H1 (cell line): ENCODE results near the gene HAO1. TPM values are rescaled to one million over a fixed set of nuclear protein-coding genes. Genes with fewer than 3 reads are reported as not detected.

Source experiments
- CTCF ChIA-PET: fragments of 300-600 bp; sonication (Branson Sonifier 250); formaldehyde crosslinking; loops from one replicate; lab custom pipeline; 2021; ENCODE audit not compliant: partially characterized antibody; lab: Charles Lee
- POLR2A ChIA-PET: fragments of 300-600 bp; sonication (Branson Sonifier 250); formaldehyde crosslinking; loops from one replicate; lab custom pipeline; 2021; ENCODE audit warnings: inconsistent platforms; ENCODE audit not compliant: partially characterized antibody; lab: Charles Lee
- DNase-seq, 2 experiments: peaks; one replicate each; pipeline versions ENCODE4 v3.0.0 to v3.0.0-alpha.2; 2010 to 2022; ENCODE audit warnings: low spot score in 2 of 2, low read depth in 1 of 2, mixed read lengths in 1 of 2
- FAIRE-seq: peaks from 2 replicates; lab custom pipeline; 2011; peaks lifted over from hg19 to GRCh38; lab: Jason Lieb, UNC
- H2AFZ ChIP-seq: 2 replicates; pipeline ENCODE4 v1.8.1; 2012; ENCODE audit warnings: low read length, inconsistent platforms
- H2AK5ac ChIP-seq: 2 replicates; pipeline ENCODE4 v1.6.1; 2013; ENCODE audit warnings: low read depth, low read length
- H2BK120ac ChIP-seq: replicated peaks from 2 replicates; pipeline ENCODE3; 2013; ENCODE audit warnings: low read depth, low read length, inconsistent platforms
- H2BK12ac ChIP-seq: 2 replicates; pipeline ENCODE4 v1.6.1; 2013; ENCODE audit warnings: low read depth, low read length
- H2BK15ac ChIP-seq: 2 replicates; pipeline ENCODE4 v1.6.1; 2013; ENCODE audit warnings: low read length
- H2BK20ac ChIP-seq: 2 replicates; pipeline ENCODE4 v1.6.1; 2013; ENCODE audit warnings: low read length
- H2BK5ac ChIP-seq: 2 replicates; pipeline ENCODE4 v1.6.1; 2013; ENCODE audit warnings: low read depth, low read length
- H3K14ac ChIP-seq: 2 replicates; pipeline ENCODE4 v1.6.1; 2013; ENCODE audit warnings: inconsistent platforms; ENCODE audit not compliant: insufficient read length
- H3K18ac ChIP-seq: 2 replicates; pipeline ENCODE4 v1.6.1; 2013; ENCODE audit warnings: low read length; ENCODE audit errors: extremely low read depth
- H3K23ac ChIP-seq: 2 replicates; pipeline ENCODE4 v1.6.1; 2013; ENCODE audit warnings: inconsistent platforms; ENCODE audit not compliant: insufficient read length
- H3K23me2 ChIP-seq: 2 replicates; pipeline ENCODE4 v1.6.1; 2013; ENCODE audit warnings: low read depth, low read length
- H3K27ac ChIP-seq: 2 replicates; pipeline ENCODE4 v1.6.1; 2011; ENCODE audit warnings: low read depth, low read length, inconsistent platforms
- H3K27me3 ChIP-seq, 4 experiments: replicated peaks in 1 of 4; 1 replicate in 1 of 4; 2 replicates in 3 of 4; pipeline versions ENCODE4 v1.6.1 to v1.8.1; 2011 to 2013; ENCODE audit warnings: low read length in 3 of 4, mild to moderate bottlenecking in 3 of 4, inconsistent platforms in 2 of 4, mixed read lengths in 2 of 4, moderate library complexity in 1 of 4; ENCODE audit not compliant: control insufficient read depth in 3 of 4, insufficient read depth in 3 of 4; ENCODE audit errors: extremely low read depth in 1 of 4
- H3K36me3 ChIP-seq, 4 experiments: 2 replicates each; pipeline versions ENCODE4 v1.6.1 to v1.8.1; 2011 to 2013; ENCODE audit warnings: mild to moderate bottlenecking in 4 of 4, low read length in 3 of 4, moderate library complexity in 2 of 4, control low read depth in 1 of 4, inconsistent platforms in 1 of 4; ENCODE audit not compliant: insufficient read depth in 4 of 4, control insufficient read depth in 2 of 4
- H3K4ac ChIP-seq: replicated peaks from 2 replicates; pipeline ENCODE3; 2013; ENCODE audit warnings: low read length, low read depth, mixed read lengths, inconsistent platforms; ENCODE audit not compliant: insufficient read length
- H3K4me1 ChIP-seq, 4 experiments: replicated peaks in 1 of 4; 1 replicate in 1 of 4; 2 replicates in 3 of 4; pipeline versions ENCODE4 v1.6.1 to v1.8.1; 2011 to 2013; ENCODE audit warnings: low read length in 3 of 4, inconsistent platforms in 2 of 4, mixed read lengths in 1 of 4; ENCODE audit not compliant: insufficient read depth in 4 of 4, control insufficient read depth in 3 of 4
- H3K4me2 ChIP-seq, 2 experiments: 2 replicates each; pipeline versions ENCODE4 v1.6.1 to v1.8.1; 2011 to 2013; ENCODE audit warnings: low read depth in 2 of 2, low read length in 2 of 2, control low read depth in 1 of 2, inconsistent platforms in 1 of 2, mild to moderate bottlenecking in 1 of 2; ENCODE audit not compliant: insufficient read depth in 1 of 2
- H3K4me3 ChIP-seq, 4 experiments: fragments of 200-600, 300-600 bp in 1 of 4; sonication (generic), shearing (Covaris generic), sonication (Bioruptor Twin) in 1 of 4; 2 replicates each; pipeline versions ENCODE4 v1.5.1 to v1.8.1; 2011 to 2016; ENCODE audit warnings: low read length in 4 of 4, low read depth in 3 of 4, control low read depth in 2 of 4, inconsistent platforms in 2 of 4, mild to moderate bottlenecking in 2 of 4, mixed read lengths in 1 of 4, moderate library complexity in 1 of 4; ENCODE audit not compliant: insufficient read depth in 2 of 4; ENCODE audit errors: extremely low read depth in 1 of 4
- H3K56ac ChIP-seq: replicated peaks from 2 replicates; pipeline ENCODE3; 2013; ENCODE audit warnings: low read depth, mild to moderate bottlenecking, mixed read lengths, low read length, inconsistent platforms; ENCODE audit not compliant: insufficient read length
- H3K79me1 ChIP-seq: 2 replicates; pipeline ENCODE4 v1.6.1; 2013; ENCODE audit warnings: low read depth, low read length, control low read depth
- H3K79me2 ChIP-seq, 2 experiments: 2 replicates each; pipeline versions ENCODE4 v1.6.1 to v1.8.1; 2012 to 2013; ENCODE audit warnings: low read length in 2 of 2, mild to moderate bottlenecking in 2 of 2, inconsistent platforms in 1 of 2; ENCODE audit not compliant: insufficient read depth in 2 of 2, control insufficient read depth in 1 of 2
- H3K9ac ChIP-seq, 4 experiments: replicated peaks in 1 of 4; 1 replicate in 1 of 4; 2 replicates in 3 of 4; pipeline versions ENCODE4 v1.6.1 to v1.8.1; 2011 to 2013; ENCODE audit warnings: low read depth in 3 of 4, low read length in 3 of 4, control low read depth in 2 of 4, mild to moderate bottlenecking in 2 of 4, moderate library complexity in 2 of 4, inconsistent platforms in 1 of 4; ENCODE audit errors: extremely low read depth in 1 of 4
- H3K9me3 ChIP-seq, 2 experiments: 2 replicates each; pipeline versions ENCODE4 v1.6.1 to v1.8.1; 2012 to 2013; ENCODE audit warnings: mild to moderate bottlenecking in 2 of 2, moderate library complexity in 2 of 2, control low read depth in 1 of 2, inconsistent platforms in 1 of 2, low read depth in 1 of 2, low read length in 1 of 2, mixed read lengths in 1 of 2; ENCODE audit not compliant: insufficient read depth in 2 of 2
- H4K20me1 ChIP-seq, 2 experiments: replicated peaks in 1 of 2; 2 replicates each; pipeline versions ENCODE3 to v1.8.1; 2011 to 2013; ENCODE audit warnings: inconsistent platforms in 2 of 2, low read length in 2 of 2, mild to moderate bottlenecking in 1 of 2; ENCODE audit not compliant: insufficient read depth in 2 of 2, control insufficient read depth in 1 of 2
- H4K5ac ChIP-seq: 2 replicates; pipeline ENCODE4 v1.6.1; 2013; ENCODE audit warnings: low read length, low read depth, mixed read lengths, inconsistent platforms; ENCODE audit not compliant: insufficient read length
- H4K8ac ChIP-seq: 2 replicates; pipeline ENCODE4 v1.8.0; 2013; ENCODE audit warnings: mild to moderate bottlenecking, moderate library complexity, low read length, inconsistent platforms; ENCODE audit not compliant: insufficient read depth; ENCODE audit errors: extremely low read depth
- H4K91ac ChIP-seq: replicated peaks from 2 replicates; pipeline ENCODE3; 2013; ENCODE audit warnings: low read length, mixed read lengths, inconsistent platforms; ENCODE audit not compliant: insufficient read length
- BRCA1 ChIP-seq: IDR thresholded peaks from 2 replicates; pipeline ENCODE4 v1.6.1; 2012; ENCODE audit warnings: low read depth, low read length, improper control_type of control experiment
- CEBPB ChIP-seq: IDR thresholded peaks from 2 replicates; pipeline ENCODE4 v1.6.1; 2012; ENCODE audit warnings: low read depth, low read length
- CHD2 ChIP-seq: IDR thresholded peaks from 2 replicates; pipeline ENCODE4 v1.6.1; 2012; ENCODE audit warnings: low read length, improper control_type of control experiment
- EP300 ChIP-seq, 2 experiments: IDR thresholded peaks; 1 replicate in 1 of 2; 2 replicates in 1 of 2; pipeline ENCODE4 v1.6.1; 2011 to 2012; ENCODE audit warnings: low read depth in 2 of 2, low read length in 2 of 2, mild to moderate bottlenecking in 2 of 2, borderline replicate concordance in 1 of 2, inconsistent platforms in 1 of 2, moderate library complexity in 1 of 2
- FOSL1 ChIP-seq: IDR thresholded peaks from 2 replicates; pipeline ENCODE4 v1.6.1; 2011; ENCODE audit warnings: mild to moderate bottlenecking, low read depth, low read length, moderate library complexity; ENCODE audit not compliant: insufficient read depth
- KDM1A ChIP-seq: fragments of 200-600, 300-600 bp; sonication (generic); IDR thresholded peaks from 2 replicates; pipeline ENCODE4 v1.7.1; 2016; ENCODE audit warnings: mild to moderate bottlenecking, low read length, borderline replicate concordance
- MAFK ChIP-seq: IDR thresholded peaks from 2 replicates; pipeline ENCODE4 v1.6.1; 2012; ENCODE audit warnings: low read depth, mild to moderate bottlenecking, improper control_type of control experiment, low read length
- POU5F1 ChIP-seq: IDR thresholded peaks from 2 replicates; pipeline ENCODE4 v1.6.1; 2011; ENCODE audit warnings: low read depth, mild to moderate bottlenecking, low read length, moderate library complexity
- RBBP5 ChIP-seq: IDR thresholded peaks from 2 replicates; pipeline ENCODE4 v1.7.1; 2012; ENCODE audit warnings: low read depth, mild to moderate bottlenecking, inconsistent platforms, low read length, moderate library complexity, borderline replicate concordance
- SP1 ChIP-seq: IDR thresholded peaks from 2 replicates; pipeline ENCODE4 v1.6.1; 2011; ENCODE audit warnings: low read depth, low read length
- SP2 ChIP-seq: IDR thresholded peaks from 2 replicates; pipeline ENCODE4 v1.6.1; 2012; ENCODE audit warnings: mild to moderate bottlenecking, low read length, inconsistent platforms
- SUZ12 ChIP-seq: fragments of 200-600 bp; sonication (generic); IDR thresholded peaks from 2 replicates; pipeline ENCODE4 v1.6.1; 2012; ENCODE audit warnings: mild to moderate bottlenecking, inconsistent platforms, low read length, moderate library complexity, mixed read lengths
- TAF7 ChIP-seq: optimal IDR thresholded peaks from 2 replicates; pipeline ENCODE3; 2011; ENCODE audit warnings: low read depth, mild to moderate bottlenecking, inconsistent platforms, low read length, moderate library complexity, borderline replicate concordance
- TEAD4 ChIP-seq: IDR thresholded peaks from 2 replicates; pipeline ENCODE4 v1.6.1; 2012; ENCODE audit warnings: low read depth, low read length, inconsistent platforms, mixed read lengths
- WGBS, 2 experiments: shearing (Covaris generic) in 1 of 2; methylation state at CpG; one replicate each; pipeline versions ENCODE4 v1.1.6 to v1.1.7; 2013 to 2015; ENCODE audit warnings: low lambda C conversion rate in 2 of 2, mixed read lengths in 2 of 2, inconsistent platforms in 1 of 2, low coverage in 1 of 2, missing lambda C conversion rate in 1 of 2; ENCODE audit not compliant: insufficient replicate concordance in 2 of 2, insufficient coverage in 1 of 2, insufficient read length in 1 of 2; ENCODE audit errors: extremely low coverage in 1 of 2, missing lambda C conversion rate in 1 of 2; 5-methylcytosine and 5-hydroxymethylcytosine counted together
- polyA plus RNA-seq, 7 experiments: library from polyadenylated mRNA; depleted of rRNA in 3 of 7; stranded (reverse) in 5 of 7; unstranded in 2 of 7; fragments of >200 nt in 5 of 7; fragments of 200-250 nt in 2 of 7; gene quantifications; 1 replicate in 5 of 7; 2 replicates in 1 of 7; 4 replicates in 1 of 7; pipeline versions ENCODE4 v1.2.1 to v1.2.3, GENCODE V29; 2011 to 2013; ENCODE audit warnings: missing spikeins in 2 of 7, mixed read lengths in 2 of 7
- total RNA-seq: library from RNA; stranded (reverse); fragmentation: NEBNext Ultra II Directional; extraction: Animal tissue kit (Norgen Biotek cat#: 25700); gene quantifications from 2 replicates; pipeline ENCODE4 v1.2.1, GENCODE V29; 2021
- TF ChIP-seq, protein P1 (sequence below): IDR thresholded peaks from 2 replicates; pipeline ENCODE4 v1.6.1; 2012; ENCODE audit warnings: inconsistent platforms

Gene HAO1
- total and polyA plus RNA-seq, 2 of the 8 experiments (the other 6 are each of a cell fraction or from before 2014, with no cell fraction given), result not detected

DNA sequence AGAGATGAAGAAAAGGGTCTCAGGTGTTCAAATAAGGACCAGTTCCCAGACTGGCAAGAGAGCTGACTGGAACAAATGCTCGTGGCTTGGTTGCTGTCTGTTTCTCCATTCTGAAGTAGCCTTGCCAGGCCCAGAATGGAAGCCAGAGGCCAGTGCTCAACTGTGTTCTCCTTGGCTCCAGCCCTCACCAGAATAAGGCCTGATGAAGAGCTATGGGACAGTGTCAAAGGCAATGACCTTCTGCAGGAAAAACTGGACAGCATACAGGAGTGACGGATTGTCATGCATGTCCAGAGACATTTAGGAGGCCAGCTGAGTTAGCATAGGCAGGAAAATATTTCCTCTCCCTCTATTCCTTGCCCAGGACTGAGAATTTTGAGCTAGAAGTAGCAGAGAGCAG is 72.2 kb downstream of the HAO1 start:
- Histone ChIP-seq H3K79me1 (no peaks in the 10 kb centered on the region), H3K4me2 (no peak overlapping the region), H2BK120ac (no peak overlapping the region), H2BK15ac (no peak overlapping the region), H3K4ac (no peak overlapping the region), H3K27ac (no peak overlapping the region), H4K5ac (no peak overlapping the region), H3K18ac (no peak overlapping the region), H3K14ac (no peak overlapping the region), H3K36me3 (no peaks in the 10 kb centered on the region), H4K8ac (no peak overlapping the region), H3K9me3 (0 out of 4 replicates have a peak, but pooled peaks cover 0 to 4% of the 10 kb centered on the region in 2 experiments), H3K79me2 (no peaks in the 10 kb centered on the region), H2AFZ (no peak overlapping the region), H2BK5ac (no peak overlapping the region), H3K4me3 (no peak overlapping the region), H2BK12ac (no peak overlapping the region), H2AK5ac (no peak overlapping the region), H4K20me1 (no peaks in the 10 kb centered on the region), H3K9ac (no peak overlapping the region), H3K23me2 (no peaks in the 10 kb centered on the region), H3K56ac (no peak overlapping the region), H4K91ac (no peak overlapping the region), H3K23ac (no peak overlapping the region), H3K4me1 (no peaks in the 10 kb centered on the region), H2BK20ac (no peak overlapping the region), H3K27me3 (no peaks in the 10 kb centered on the region)
- CTCF ChIA-PET, result interaction anchor here (1.4 to 2.0 kb wide), 2 partner anchors 9 to 10 kb away, joined by 3 to 10 read pairs; no protein-coding TSS in a partner anchor
- WGBS, 2 experiments, result 94% methylated on average over 2 of the region's 2 CpGs; no CpG with 5 or more reads in 1 of the 2 experiments
- DNase-seq (no peak), FAIRE-seq (no peak)
- POLR2A ChIA-PET, result no interaction called here
- TF ChIP-seq POU5F1, result no peak
- TF ChIP-seq EP300 (IDR thresholded peaks at IDR 0.05; ENCODE audit: borderline replicate concordance in 1 of 2, low read depth in 2 of 2, low read length in 2 of 2), result no peak
- TF ChIP-seq SP1, result no peak
- no peak for TF ChIP-seq KDM1A
- TF ChIP-seq, protein P1, sequence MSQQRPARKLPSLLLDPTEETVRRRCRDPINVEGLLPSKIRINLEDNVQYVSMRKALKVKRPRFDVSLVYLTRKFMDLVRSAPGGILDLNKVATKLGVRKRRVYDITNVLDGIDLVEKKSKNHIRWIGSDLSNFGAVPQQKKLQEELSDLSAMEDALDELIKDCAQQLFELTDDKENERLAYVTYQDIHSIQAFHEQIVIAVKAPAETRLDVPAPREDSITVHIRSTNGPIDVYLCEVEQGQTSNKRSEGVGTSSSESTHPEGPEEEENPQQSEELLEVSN, result no peak
- TF ChIP-seq CEBPB, result no peak
- no peak for TF ChIP-seq SP2
- TF ChIP-seq CHD2, result no peak
- TF ChIP-seq TEAD4, result no peak
- TF ChIP-seq MAFK, result no peak
- TF ChIP-seq RBBP5, result no peak
- no peak for TF ChIP-seq TAF7
- TF ChIP-seq BRCA1, result no peak
- TF ChIP-seq FOSL1, result no peak
- no peak for TF ChIP-seq SUZ12
